GM19043 (cell line): ENCODE measurements around the gene KANSL1.

ENCODE experiments used
- ATAC-seq: cut with Tn5 transposase; IDR thresholded peaks from one replicate; pipeline ENCODE4 v1.9.1; 2021; ENCODE audit warnings: low read depth; ENCODE audit not compliant: unreplicated experiment

Gene KANSL1

DNA sequence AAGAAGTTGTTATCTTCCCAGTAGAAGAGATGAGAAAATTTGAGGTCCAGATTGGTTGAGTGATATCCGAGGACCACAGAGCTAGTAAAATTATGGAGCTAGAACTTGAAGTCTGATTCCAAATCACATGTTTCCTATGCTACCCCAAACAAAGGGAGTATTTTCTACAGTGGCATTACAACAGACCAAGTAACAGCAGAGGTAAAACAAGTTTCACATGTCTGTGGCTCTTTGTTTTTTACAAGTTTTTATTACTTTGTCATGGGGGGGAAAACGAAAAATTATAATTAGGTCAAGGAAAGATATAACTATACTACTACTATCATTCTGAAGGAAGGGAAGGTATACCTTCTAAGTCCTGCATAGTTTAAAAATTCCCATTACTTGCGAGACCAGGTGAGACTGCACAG, 49.4 kb downstream of the KANSL1 start:
- ATAC-seq: no peak

DNA sequence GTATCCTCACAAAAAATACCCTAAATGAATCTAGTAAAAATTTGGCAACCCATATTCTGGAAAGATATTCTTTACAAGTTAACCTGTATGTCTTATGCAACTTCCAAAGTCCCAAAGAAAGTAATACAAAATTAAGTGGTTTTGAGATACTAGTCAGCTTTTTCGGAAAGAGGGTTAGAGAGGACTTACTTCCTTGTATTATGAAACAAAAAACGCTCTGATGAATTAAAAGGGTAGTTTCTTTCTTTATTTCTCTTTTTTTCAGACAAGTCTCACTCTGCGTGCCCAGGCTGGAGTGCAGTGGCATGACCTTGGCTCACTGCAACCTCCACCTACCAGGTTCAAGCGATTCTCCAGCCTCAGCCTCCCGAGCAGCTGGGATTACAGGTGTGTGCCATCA, 51.6 kb downstream of the KANSL1 start:
- no peak for ATAC-seq

DNA sequence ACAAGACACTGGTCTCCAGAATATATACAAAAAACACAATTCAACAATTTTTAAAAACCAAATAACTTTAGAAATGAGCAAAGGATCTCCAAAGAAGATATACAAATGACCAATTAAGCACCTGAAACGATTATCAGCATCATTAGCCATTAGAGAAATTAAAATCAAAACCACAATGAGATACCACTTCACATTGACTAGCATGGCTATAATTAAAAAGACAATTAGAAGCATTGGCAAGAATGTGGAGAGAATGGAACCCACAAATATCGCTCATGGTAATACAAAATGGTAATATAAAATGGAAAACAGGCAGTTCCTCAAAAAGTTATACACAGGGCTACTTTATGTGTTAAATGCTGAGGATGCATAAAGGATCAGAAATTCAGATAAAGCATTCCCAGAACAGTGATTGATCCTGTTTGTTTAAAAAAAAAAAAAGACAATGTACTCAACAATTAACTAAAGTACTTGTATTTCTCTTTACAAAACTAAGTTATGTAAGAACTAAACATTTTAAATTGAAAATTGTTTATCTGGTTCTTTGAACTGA, 52.5 kb downstream of the KANSL1 start:
- no peak for ATAC-seq

GRCh38 chr17:46139432-46140210, 53.6 kb downstream of the KANSL1 start:
- no peak for ATAC-seq

- no peak for ATAC-seq
Observed at GRCh38 chr17:46138473-46138872, 54.8 kb downstream of the KANSL1 start.

- no peak for ATAC-seq
Observed at GRCh38 chr17:46136820-46137219, 56.4 kb downstream of the KANSL1 start.

DNA sequence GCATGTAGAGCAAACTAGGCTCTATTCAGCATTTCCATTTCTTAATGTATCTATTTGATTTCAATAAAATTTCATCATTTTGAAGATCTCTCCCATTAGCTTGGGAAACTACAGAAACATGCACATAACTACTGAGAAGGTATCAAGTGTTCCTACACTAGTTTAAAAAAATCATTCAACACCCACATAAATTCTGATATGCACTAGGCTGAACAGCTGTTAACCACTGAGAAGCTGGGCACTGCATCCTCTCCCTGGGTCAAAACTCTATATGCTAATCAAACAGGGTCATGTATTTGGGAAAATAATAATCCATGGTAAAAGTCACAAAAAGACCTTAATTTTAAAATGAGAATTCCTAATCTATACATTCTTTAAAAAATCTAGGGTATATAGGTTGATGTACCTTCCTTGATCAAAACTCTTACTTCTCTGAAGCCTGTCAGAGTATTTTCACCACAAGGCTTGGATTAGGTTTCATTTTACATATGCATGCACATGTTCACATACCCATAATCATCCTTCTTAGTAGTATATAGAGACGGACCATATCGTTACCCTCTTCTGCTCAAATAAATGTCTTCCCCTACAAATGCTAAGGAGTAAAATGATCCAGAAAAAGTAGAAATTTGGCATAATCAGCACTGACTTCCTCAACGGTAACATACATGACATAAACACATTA, 57.2 kb downstream of the KANSL1 start:
- no peak for ATAC-seq

- ATAC-seq: no peak
Observed at GRCh38 chr17:46135126-46135812, 58.0 kb downstream of the KANSL1 start.

DNA sequence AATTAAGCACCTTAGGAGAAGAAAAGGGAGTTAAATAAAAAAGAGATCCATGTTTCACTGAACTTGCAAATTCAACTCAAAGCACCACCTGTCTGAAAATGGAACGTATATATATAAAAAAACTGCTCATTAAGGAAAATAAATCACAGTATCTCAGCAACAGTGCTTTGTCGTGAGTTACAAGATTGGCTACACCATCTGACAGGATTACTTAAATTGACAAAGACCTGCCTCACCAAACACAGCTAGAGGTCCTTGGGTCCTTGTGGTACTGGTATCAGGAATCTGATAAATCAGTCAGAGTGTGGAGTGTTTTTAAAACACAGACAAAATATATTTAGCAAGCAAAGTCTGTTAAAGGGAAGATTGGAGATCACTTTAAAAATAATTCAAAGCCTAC, 63.9 kb downstream of the KANSL1 start:
- no peak for ATAC-seq

DNA sequence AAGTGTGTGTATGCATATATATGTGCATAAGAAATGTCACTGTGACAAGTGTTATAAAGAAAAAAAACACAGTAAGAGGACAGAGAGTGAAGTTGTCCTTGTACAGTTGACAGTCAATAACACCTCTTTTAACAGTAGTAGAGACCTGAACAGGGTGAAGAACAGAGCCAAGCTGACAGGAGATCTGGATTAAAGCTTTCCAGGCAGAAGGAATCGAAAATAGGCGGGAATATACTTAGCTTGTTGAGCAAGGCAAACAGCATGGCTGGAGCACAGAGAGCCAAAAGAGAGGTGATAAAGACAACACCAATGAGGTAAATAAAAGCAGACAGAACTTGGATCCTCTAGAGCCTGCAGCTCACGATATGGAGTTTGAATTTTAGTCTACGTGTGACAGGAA, 64.8 kb downstream of the KANSL1 start:
- no peak for ATAC-seq

GRCh38 chr17:46127524-46127923, 65.7 kb downstream of the KANSL1 start:
- no peak for ATAC-seq

- ATAC-seq: no peak
Observed at GRCh38 chr17:46126840-46127239, 66.4 kb downstream of the KANSL1 start.

GRCh38 chr17:46125831-46126230, 67.4 kb downstream of the KANSL1 start:
- ATAC-seq: no peak

DNA sequence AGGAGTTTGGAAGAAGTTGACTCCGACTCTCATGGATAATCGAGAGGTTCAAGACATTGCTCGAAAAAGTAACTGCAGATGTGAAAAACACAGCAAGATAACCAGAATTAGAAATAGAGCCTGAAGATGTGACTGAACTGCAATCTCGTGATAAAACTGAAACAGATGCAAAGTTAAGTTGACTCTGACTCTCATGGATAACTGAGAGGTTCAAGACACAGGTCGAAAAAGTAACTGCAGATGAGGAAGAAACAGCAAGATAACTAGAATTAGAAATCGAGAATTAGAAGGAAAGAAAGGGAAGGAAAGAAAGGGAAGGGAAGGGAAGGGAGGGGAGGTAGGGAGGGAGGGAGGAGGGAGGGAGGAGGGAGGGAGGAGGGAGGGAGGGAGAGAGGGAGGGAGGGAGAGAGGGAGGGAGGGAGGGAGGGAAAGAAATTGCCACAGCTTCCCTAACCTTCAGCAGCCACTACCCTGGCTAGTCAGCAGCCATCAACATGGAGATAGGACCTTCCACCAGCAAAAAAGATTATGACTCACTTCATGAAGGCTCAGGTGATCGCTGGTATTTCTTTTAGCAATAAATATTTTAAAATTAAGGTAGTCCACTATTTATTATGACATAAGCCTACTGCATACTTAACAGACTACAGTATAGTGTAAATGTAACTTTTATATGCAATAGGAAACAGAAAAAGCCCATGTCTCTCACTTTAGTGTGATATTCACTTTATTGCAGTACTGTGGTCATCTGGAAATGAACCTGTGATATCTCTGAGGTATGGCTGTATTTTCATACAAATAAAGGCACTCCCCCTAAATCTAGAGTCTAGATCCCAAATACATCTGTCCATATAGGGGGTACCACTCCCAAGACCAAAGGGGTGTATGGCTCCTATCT, 68.3 kb downstream of the KANSL1 start:
- no peak for ATAC-seq

DNA sequence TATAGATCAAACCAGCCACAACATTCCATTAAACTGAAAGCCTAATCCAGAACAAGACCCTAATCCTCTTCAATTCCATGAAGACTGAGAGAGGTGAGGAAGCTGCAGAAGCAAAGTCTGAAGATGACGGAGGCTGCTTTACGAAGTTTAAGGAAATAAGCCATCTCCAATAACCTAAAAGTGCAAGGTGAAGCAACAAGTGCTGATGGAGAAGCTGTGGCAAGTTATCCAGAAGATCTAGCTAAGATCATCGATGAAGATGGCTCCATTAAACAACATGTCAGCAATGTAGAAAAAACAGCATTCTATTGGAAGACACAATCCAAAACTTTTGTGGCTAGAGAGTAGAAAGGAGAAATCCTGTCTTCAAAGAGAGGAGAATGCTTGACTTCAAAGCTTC, 69.6 kb downstream of the KANSL1 start:
- ATAC-seq: no peak

DNA sequence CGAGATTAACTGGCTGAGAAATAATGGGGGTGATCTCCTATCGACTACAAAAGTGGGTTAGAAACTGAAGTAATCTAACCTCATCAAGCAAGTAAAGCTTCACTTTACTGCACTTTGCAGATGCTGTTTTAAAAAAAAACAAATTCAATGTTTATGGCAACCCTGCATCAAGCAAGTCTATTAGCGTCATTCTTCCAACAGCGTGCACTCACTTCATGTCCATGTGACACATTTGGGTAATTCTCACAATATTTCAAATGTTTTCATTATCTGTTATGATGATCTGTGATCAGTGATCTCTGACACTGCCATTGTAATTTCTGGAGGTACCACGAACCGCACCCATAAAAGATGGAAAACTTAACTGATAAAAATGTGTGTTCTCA, 70.8 kb downstream of the KANSL1 start:
- no peak for ATAC-seq

GRCh38 chr17:46121841-46122485, 71.3 kb downstream of the KANSL1 start:
- no peak for ATAC-seq

DNA sequence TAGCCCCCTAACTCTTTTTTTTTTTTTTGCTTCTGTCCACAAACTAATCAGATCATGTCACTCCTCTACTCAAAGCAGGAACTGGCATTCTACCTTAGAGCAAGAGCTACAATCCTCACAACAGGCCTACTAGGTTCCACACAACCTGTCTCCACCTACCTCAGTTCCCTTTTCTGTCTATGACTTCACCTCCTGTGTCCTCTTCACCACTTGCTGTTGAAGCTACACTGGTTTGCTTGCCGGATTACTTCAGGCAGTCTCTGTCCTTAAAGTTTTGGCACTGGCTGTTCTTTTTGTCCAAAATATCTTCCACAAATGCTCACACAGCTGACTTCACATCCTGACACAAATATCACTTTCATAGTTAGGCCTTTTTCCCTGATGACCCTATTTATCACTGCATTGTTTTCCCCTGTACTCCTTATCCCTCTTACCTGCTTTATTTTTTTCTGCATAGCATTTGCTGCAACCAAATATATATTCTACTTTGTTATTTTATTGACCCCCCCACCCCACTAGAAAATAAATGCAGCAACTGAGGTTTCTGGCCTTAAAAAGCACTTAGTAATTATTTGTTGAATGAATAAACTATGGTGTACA, 72.0 kb downstream of the KANSL1 start:
- no peak for ATAC-seq

DNA sequence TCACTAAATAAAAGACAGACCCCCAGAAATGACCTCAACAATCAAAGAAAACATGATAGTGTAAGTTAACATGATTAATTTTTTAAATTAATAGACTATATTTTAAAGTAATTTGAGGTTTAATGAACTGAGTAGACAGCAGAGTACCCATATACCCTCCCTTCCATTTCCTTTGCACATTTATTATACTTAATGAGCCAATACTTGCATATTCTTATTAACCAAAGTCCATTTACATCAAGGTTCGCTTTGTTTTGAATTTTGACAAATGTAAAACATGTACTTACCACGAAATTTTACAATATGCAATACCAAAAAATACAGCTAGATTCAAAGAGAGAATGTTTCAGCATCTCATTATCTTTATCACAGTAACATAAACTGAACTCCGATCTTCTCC, 72.7 kb downstream of the KANSL1 start:
- ATAC-seq: no peak

DNA sequence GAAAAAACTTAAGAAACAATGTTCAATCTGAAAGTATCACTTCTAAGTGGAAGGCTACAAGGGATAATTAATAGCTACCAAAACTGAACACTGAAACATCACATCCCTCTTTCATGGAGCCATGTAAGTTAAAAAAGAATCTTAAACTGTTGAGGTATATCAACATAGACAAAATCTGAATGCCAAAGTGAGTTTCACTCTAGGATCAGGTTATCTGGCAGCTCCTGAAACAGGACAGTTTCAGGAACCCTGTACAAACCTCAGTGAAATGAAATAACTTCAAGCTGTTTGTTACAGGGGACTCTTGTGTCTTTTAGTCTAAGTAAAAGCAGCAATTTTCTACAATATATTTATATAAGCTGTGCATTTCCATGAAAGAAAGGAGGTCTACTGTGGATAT, 73.2 kb downstream of the KANSL1 start:
- no peak for ATAC-seq
